ENCODE data around the gene FAM167B. TPM values are rescaled to one million over a fixed set of nuclear protein-coding genes. Genes with fewer than 3 reads are reported as not detected.
A peak's percentile ranks its signal among the peaks of the same experiment; 100 is the strongest.

Gene FAM167B
- total and polyA plus RNA-seq, 2 of the 4 experiments (the other 2 are of a cell fraction): 0.18 to 0.53 TPM

GRCh38 chr1:32263744-32264143 is 16.7 kb downstream of the FAM167B start:
- Histone ChIP-seq H3K79me1 (ENCODE audit: low read depth in 1 of 2, low read length in 2 of 2) (no peaks in the 10 kb centered on the region), H4K8ac (ENCODE audit: low read depth in 2 of 2, low read length in 2 of 2) (no peak overlapping the region), H3K56ac (ENCODE audit: extremely low read depth, insufficient read depth, low read length) (no peak overlapping the region), H3K4ac (ENCODE audit: low read depth, low read length) (no peak overlapping the region), H3K9me3 (ENCODE audit: control insufficient read depth, insufficient read depth, low read length) (no peaks in the 10 kb centered on the region), H2BK120ac (ENCODE audit: low read depth, low read length) (no peak overlapping the region), H2BK15ac (ENCODE audit: low read depth, low read length) (no peak overlapping the region), H2BK20ac (ENCODE audit: low read depth, low read length) (no peak overlapping the region), H2AFZ (replicated peaks; ENCODE audit: low read length, poor library complexity) (no peak overlapping the region), H4K91ac (ENCODE audit: insufficient read depth, low read depth, low read length) (no peak overlapping the region), H4K20me1 (ENCODE audit: insufficient read depth, low read length) (no peaks in the 10 kb centered on the region), H3K27me3 (ENCODE audit: control insufficient read depth, insufficient read depth, low read length) (no peaks in the 10 kb centered on the region), H3K4me1 (ENCODE audit: control insufficient read depth, insufficient read depth, low read length) (peaks cover 8% of the 10 kb centered on the region), H3K4me2 (ENCODE audit: low read depth, low read length) (no peak overlapping the region), H3K27ac (ENCODE audit: insufficient read depth, low read length) (no peak overlapping the region), H3K9me1 (ENCODE audit: insufficient read depth, low read length) (peaks cover 9% of the 10 kb centered on the region; the same call in 1 of the 2 replicates), H4K5ac (ENCODE audit: low read depth, low read length) (no peak overlapping the region), H2AK9ac (replicated peaks; ENCODE audit: low read depth, low read length, poor library complexity) (no peak overlapping the region), H3K9ac (ENCODE audit: low read depth, low read length) (no peak overlapping the region), H3K36me3 (ENCODE audit: control insufficient read depth, insufficient read depth, low read length) (no peaks in the 10 kb centered on the region), H3K14ac (replicated peaks; ENCODE audit: low read depth, low read length) (no peak overlapping the region), H2BK5ac (ENCODE audit: low read depth, low read length, poor library complexity, severe bottlenecking) (no peak overlapping the region), H2AK5ac (ENCODE audit: low read depth, low read length) (0 out of 2 replicates have a peak overlapping the region, but pooled peaks have one; percentile 13), H3K4me3 (ENCODE audit: insufficient read depth, low read depth, low read length) (no peak overlapping the region), H3K23ac (ENCODE audit: low read depth, low read length) (no peak overlapping the region), H3K18ac (ENCODE audit: low read depth, low read length) (no peak overlapping the region)
- ATAC-seq (ENCODE audit: low read depth) (no peak), DNase-seq (no peak)
- WGBS, 2 experiments (ENCODE audit: extremely low coverage in 2 of 2, insufficient read length in 1 of 2): 100% methylated on average over 2 of the region's 4 CpGs; no CpG with 5 or more reads in 1 of the 2 experiments
- in situ Hi-C loops (cut with MboI; ENCODE audit: low sequenced_read_pairs) (no loop called here), intact Hi-C loops (cut with micrococcal nuclease) (no loop called here), dilution Hi-C loops (cut with HindIII; ENCODE audit: low sequenced_read_pairs, unreplicated experiment) (no loop called here)
- BruUV-seq (replicated peaks): no TSS peak
- POLR2A ChIA-PET (ENCODE audit: unreplicated experiment): no interaction called here
- TF ChIP-seq MAFK (IDR thresholded peaks at IDR 0.05; ENCODE audit: low read depth, low read length): no peak
- TF ChIP-seq RCOR1 (IDR thresholded peaks at IDR 0.05; ENCODE audit: insufficient replicate concordance, low read length): no peak
- no peak for TF ChIP-seq FOS (IDR thresholded peaks at IDR 0.05; ENCODE audit: low read depth, low read length)
- TF ChIP-seq MAZ (IDR thresholded peaks at IDR 0.05; ENCODE audit: borderline replicate concordance, low read depth, low read length): no peak
- CTCF ChIA-PET: no interaction called here

All from IMR-90 (cell line).